OCI-LY1 (cell line): Measurements from ENCODE around the gene SLC28A2.
"Not testable (repeated sequence)": the region's sequence is repeated elsewhere in the genome, so short reads cannot be mapped to it uniquely, and the experiment has no call there.

Experiments used
- H2AFZ ChIP-seq: fragments of 200-600 bp; sonication (generic), shearing (Covaris generic); 2 replicates; pipeline ENCODE4 v1.6.0; 2014; ENCODE audit warnings: antibody characterized with exemption, mild to moderate bottlenecking, low read length
- H3F3A ChIP-seq: fragments of 200-600 bp; sonication (generic), shearing (Covaris generic); 2 replicates; pipeline ENCODE4 v1.6.0; 2014; ENCODE audit warnings: mild to moderate bottlenecking, antibody characterized with exemption, low read length, moderate library complexity; ENCODE audit not compliant: insufficient read depth
- H3K27ac ChIP-seq: fragments of 200-600 bp; sonication (generic); 2 replicates; pipeline ENCODE4 v1.5.1; 2014; ENCODE audit warnings: low read length, mixed run types, mild to moderate bottlenecking, low read depth; ENCODE audit not compliant: poor library complexity, severe bottlenecking
- H3K27me3 ChIP-seq: fragments of 200-600 bp; sonication (generic); 2 replicates; pipeline ENCODE4 v1.6.0; 2014; ENCODE audit warnings: antibody characterized with exemption, mild to moderate bottlenecking, low read length, moderate library complexity; ENCODE audit not compliant: insufficient read depth
- H3K36me3 ChIP-seq: fragments of 200-600 bp; sonication (generic); 2 replicates; pipeline ENCODE4 v1.6.1; 2014; ENCODE audit warnings: mild to moderate bottlenecking, antibody characterized with exemption, low read length, moderate library complexity, mixed read lengths; ENCODE audit not compliant: insufficient read depth
- H3K4me1 ChIP-seq: fragments of 200-600 bp; sonication (generic); 2 replicates; pipeline ENCODE4 v1.5.1; 2014; ENCODE audit warnings: mild to moderate bottlenecking, low read length, moderate library complexity; ENCODE audit not compliant: insufficient read depth, severe bottlenecking
- H3K4me2 ChIP-seq: fragments of 200-600 bp; sonication (generic), shearing (Covaris generic); 2 replicates; pipeline ENCODE4 v1.6.1; 2014; ENCODE audit warnings: low read length
- H3K4me3 ChIP-seq: fragments of 200-600 bp; sonication (generic); 2 replicates; pipeline ENCODE4 v1.5.1; 2014; ENCODE audit warnings: low read length, low read depth, mild to moderate bottlenecking, mixed read lengths; ENCODE audit not compliant: poor library complexity, severe bottlenecking
- H3K79me2 ChIP-seq: fragments of 200-600 bp; shearing (Covaris generic); 2 replicates; pipeline ENCODE4 v1.6.1; 2016; ENCODE audit warnings: mixed run types, low read length, mixed read lengths; ENCODE audit not compliant: insufficient read depth
- H3K9ac ChIP-seq: fragments of 200-600 bp; sonication (generic), shearing (Covaris generic); 2 replicates; pipeline ENCODE4 v1.6.1; 2014; ENCODE audit warnings: mild to moderate bottlenecking, low read length, mixed read lengths
- H3K9me2 ChIP-seq: fragments of 200-600 bp; sonication (generic), shearing (Covaris generic); 2 replicates; pipeline ENCODE4 v1.6.1; 2014; ENCODE audit warnings: low read depth, mild to moderate bottlenecking, low read length, mixed read lengths
- H3K9me3 ChIP-seq: fragments of 200-600 bp; shearing (Covaris generic); 2 replicates; pipeline ENCODE4 v1.6.1; 2014; ENCODE audit warnings: low read length, mixed read lengths
- H4K20me1 ChIP-seq: fragments of 200-600 bp; sonication (generic), shearing (Covaris generic); 2 replicates; pipeline ENCODE4 v1.6.0; 2016; ENCODE audit warnings: mild to moderate bottlenecking, low read length; ENCODE audit not compliant: insufficient read depth
- EZH2 ChIP-seq: fragments of 200-600 bp; sonication (generic), shearing (Covaris generic); IDR thresholded peaks from 2 replicates; pipeline ENCODE4 v1.8.0; 2017; ENCODE audit warnings: borderline replicate concordance, mixed run types, mild to moderate bottlenecking, antibody characterized with exemption, low read length, moderate library complexity, mixed read lengths
- TF ChIP-seq, protein P1 (sequence below): fragments of 200-600 bp; sonication (generic), shearing (Covaris generic); IDR thresholded peaks from 2 replicates; pipeline ENCODE4 v1.5.1; 2017; ENCODE audit warnings: mild to moderate bottlenecking, antibody characterized with exemption, low read length, moderate library complexity, mixed read lengths

Gene SLC28A2

DNA sequence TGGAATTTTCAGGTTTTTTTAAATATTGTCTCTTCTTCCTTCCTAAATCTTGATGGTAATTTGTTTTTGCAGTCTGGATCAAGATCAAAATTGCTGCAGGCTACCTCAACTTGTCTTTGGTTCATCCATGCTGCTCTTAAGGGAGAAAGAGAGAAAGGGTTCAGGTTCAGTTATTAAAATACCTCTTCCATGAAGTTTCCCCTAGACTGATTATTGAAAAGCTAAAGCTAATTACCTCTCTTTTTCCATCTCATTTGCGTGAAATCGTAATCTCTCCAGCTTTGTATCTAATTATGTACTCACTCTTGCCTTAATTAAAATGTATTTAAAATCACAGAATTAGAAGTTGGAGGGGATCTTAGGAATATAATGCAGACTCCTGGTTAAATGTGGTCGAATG, 52.7 kb downstream of the SLC28A2 start:
- H3K79me2 ChIP-seq: no peaks in the 10 kb centered on the region
- H3K9me3 ChIP-seq: no peaks in the 10 kb centered on the region
- H4K20me1 ChIP-seq: no peaks in the 10 kb centered on the region
- no peak overlapping the region for H2AFZ ChIP-seq
- H3K4me2 ChIP-seq: no peak overlapping the region
- no peaks in the 10 kb centered on the region for H3K27me3 ChIP-seq
- TF ChIP-seq, protein P1, sequence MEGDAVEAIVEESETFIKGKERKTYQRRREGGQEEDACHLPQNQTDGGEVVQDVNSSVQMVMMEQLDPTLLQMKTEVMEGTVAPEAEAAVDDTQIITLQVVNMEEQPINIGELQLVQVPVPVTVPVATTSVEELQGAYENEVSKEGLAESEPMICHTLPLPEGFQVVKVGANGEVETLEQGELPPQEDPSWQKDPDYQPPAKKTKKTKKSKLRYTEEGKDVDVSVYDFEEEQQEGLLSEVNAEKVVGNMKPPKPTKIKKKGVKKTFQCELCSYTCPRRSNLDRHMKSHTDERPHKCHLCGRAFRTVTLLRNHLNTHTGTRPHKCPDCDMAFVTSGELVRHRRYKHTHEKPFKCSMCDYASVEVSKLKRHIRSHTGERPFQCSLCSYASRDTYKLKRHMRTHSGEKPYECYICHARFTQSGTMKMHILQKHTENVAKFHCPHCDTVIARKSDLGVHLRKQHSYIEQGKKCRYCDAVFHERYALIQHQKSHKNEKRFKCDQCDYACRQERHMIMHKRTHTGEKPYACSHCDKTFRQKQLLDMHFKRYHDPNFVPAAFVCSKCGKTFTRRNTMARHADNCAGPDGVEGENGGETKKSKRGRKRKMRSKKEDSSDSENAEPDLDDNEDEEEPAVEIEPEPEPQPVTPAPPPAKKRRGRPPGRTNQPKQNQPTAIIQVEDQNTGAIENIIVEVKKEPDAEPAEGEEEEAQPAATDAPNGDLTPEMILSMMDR: no peak
- no peak for TF ChIP-seq EZH2
- no peak overlapping the region for H3K9ac ChIP-seq
- H3K4me1 ChIP-seq: no peaks in the 10 kb centered on the region
- H3K36me3 ChIP-seq: no peaks in the 10 kb centered on the region
- no peaks in the 10 kb centered on the region for H3F3A ChIP-seq
- no peak overlapping the region for H3K27ac ChIP-seq
- H3K9me2 ChIP-seq: no peaks in the 10 kb centered on the region
- H3K4me3 ChIP-seq: no peak overlapping the region

DNA sequence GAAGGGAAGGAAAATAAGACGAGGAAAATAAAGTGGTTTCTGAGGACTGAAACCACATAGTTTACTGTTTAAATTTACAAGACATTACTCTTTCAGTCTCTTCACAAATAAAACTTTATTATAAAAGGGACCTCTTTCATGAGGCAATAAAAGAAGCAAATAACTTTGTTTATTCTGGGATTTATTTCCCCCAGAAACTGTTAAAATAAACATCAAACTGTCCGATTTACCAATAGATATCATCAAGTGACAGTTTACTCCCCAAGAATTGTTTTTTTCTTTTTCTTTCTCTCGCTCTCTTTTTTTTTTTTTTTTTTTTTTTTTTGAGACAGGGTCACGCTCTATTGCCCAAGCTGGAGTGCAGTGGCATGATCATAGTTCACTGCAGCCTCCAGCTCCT, 54.1 kb downstream of the SLC28A2 start:
- H3K4me2 ChIP-seq: no peak overlapping the region
- no peaks in the 10 kb centered on the region for H3K36me3 ChIP-seq
- H3K4me1 ChIP-seq: no peaks in the 10 kb centered on the region
- H3K9ac ChIP-seq: no peak overlapping the region
- no peaks in the 10 kb centered on the region for H3K9me3 ChIP-seq
- no peaks in the 10 kb centered on the region for H3K79me2 ChIP-seq
- no peaks in the 10 kb centered on the region for H4K20me1 ChIP-seq
- H3K27ac ChIP-seq: no peak overlapping the region
- no peaks in the 10 kb centered on the region for H3K9me2 ChIP-seq
- H3F3A ChIP-seq: no peaks in the 10 kb centered on the region
- no peak for TF ChIP-seq EZH2
- TF ChIP-seq, protein P1: no peak
- no peaks in the 10 kb centered on the region for H3K27me3 ChIP-seq
- H2AFZ ChIP-seq: no peak overlapping the region
- H3K4me3 ChIP-seq: no peak overlapping the region

DNA sequence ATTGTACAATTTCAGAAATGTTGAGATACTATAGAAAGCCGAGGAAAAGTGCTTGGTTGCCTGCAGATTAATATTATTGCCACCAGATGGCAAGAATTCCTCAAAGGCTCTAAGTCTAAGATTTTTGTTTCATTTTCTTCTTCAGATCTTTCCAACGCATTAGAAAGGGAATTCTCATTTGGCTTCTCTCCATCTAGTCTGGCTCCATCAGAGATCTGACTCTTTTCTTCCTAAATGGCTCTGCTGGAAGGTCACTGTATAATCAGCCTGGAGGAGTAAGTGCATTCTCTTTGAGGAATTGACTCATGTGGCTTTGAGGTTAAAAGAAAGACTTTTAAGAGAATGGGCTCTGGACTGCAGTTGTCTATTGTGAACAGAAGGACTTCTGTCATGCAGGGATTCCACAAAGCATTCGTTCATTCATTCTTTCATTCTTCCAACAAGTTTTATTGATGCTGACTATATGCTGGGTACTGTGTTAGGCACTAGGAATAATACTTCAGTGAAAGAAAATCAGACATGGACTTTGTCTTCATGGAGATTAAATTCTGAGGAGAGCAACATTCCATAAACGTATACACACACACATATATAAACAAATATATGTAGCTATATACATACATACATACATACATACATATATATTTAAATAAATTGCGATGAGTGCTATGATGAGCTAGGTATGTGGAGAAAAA, 55.3 kb downstream of the SLC28A2 start:
- Histone ChIP-seq H3K4me3 (no peak overlapping the region), H3K4me2 (no peak overlapping the region)

DNA sequence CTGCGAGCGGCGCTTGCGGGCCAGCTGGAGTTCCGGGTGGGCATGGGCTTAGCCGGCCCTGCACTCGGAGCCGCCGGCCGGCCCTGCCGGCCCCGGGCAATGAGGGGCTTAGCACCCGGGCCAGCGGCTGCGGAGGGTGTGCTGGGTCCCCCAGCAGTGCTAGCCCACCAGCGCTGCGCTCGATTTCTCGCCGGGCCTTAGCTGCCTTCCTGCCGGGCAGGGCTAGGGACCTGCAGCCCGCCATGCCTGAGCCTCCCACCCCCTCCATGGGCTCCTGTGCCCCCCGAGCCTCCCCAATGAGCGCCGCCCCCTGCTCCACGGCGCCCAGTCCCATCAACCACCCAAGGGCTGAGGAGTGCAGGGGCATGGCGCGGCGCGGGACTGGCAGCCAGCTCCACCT, 62.1 kb downstream of the SLC28A2 start:
- H3K4me1 ChIP-seq, H3K9me3 ChIP-seq, H3K27me3 ChIP-seq, H2AFZ ChIP-seq, H4K20me1 ChIP-seq, H3K9me2 ChIP-seq, H3K4me2 ChIP-seq, H3F3A ChIP-seq, H3K9ac ChIP-seq, H3K79me2 ChIP-seq, H3K4me3 ChIP-seq, H3K36me3 ChIP-seq, H3K27ac ChIP-seq: not testable (repeated sequence)

More for the DNA sequence above, 55.3 kb downstream of the SLC28A2 start:
- Histone ChIP-seq H3F3A (no peaks in the 10 kb centered on the region), H3K27me3 (no peaks in the 10 kb centered on the region), H3K9me3 (no peaks in the 10 kb centered on the region), H3K4me1 (no peaks in the 10 kb centered on the region), H4K20me1 (no peaks in the 10 kb centered on the region), H3K79me2 (no peaks in the 10 kb centered on the region), H3K27ac (no peak overlapping the region), H3K9ac (no peak overlapping the region), H2AFZ (no peak overlapping the region), H3K36me3 (no peaks in the 10 kb centered on the region), H3K9me2 (no peaks in the 10 kb centered on the region)
- TF ChIP-seq, protein P1: peak; percentile 46
- TF ChIP-seq EZH2: no peak
